ENCODE results near the gene DBT.

- no peak for TF ChIP-seq ZNF311 (tag by site-specific recombination; IDR thresholded peaks at IDR 0.05; ENCODE audit: borderline replicate concordance)
- TF ChIP-seq, protein P1, sequence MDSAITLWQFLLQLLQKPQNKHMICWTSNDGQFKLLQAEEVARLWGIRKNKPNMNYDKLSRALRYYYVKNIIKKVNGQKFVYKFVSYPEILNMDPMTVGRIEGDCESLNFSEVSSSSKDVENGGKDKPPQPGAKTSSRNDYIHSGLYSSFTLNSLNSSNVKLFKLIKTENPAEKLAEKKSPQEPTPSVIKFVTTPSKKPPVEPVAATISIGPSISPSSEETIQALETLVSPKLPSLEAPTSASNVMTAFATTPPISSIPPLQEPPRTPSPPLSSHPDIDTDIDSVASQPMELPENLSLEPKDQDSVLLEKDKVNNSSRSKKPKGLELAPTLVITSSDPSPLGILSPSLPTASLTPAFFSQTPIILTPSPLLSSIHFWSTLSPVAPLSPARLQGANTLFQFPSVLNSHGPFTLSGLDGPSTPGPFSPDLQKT (IDR thresholded peaks at IDR 0.05; ENCODE audit: borderline replicate concordance, low read depth, low read length): no peak
- no peak for TF ChIP-seq ZNF473 (tag by site-specific recombination; IDR thresholded peaks at IDR 0.05)
- TF ChIP-seq KLF8 (tag by site-specific recombination; IDR thresholded peaks at IDR 0.05): no peak
- TF ChIP-seq, protein P2, sequence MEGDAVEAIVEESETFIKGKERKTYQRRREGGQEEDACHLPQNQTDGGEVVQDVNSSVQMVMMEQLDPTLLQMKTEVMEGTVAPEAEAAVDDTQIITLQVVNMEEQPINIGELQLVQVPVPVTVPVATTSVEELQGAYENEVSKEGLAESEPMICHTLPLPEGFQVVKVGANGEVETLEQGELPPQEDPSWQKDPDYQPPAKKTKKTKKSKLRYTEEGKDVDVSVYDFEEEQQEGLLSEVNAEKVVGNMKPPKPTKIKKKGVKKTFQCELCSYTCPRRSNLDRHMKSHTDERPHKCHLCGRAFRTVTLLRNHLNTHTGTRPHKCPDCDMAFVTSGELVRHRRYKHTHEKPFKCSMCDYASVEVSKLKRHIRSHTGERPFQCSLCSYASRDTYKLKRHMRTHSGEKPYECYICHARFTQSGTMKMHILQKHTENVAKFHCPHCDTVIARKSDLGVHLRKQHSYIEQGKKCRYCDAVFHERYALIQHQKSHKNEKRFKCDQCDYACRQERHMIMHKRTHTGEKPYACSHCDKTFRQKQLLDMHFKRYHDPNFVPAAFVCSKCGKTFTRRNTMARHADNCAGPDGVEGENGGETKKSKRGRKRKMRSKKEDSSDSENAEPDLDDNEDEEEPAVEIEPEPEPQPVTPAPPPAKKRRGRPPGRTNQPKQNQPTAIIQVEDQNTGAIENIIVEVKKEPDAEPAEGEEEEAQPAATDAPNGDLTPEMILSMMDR (tag by site-specific recombination; IDR thresholded peaks at IDR 0.05): no peak
These were observed 97.4 kb downstream of the DBT start for GRCh38 chr1:100152271-100152670.
